ENCODE measurements around the gene ROGDI. TPM values are rescaled to one million over a fixed set of nuclear protein-coding genes. Genes with fewer than 3 reads are reported as not detected.

Gene ROGDI
- total RNA-seq, 1 donor from 2014 or later: 25.6 TPM

Small RNA genes lying within 50 kb of the gene (small RNA-seq; reads per million reads assigned to genes)
- gene RF00017 (ENCODE audit: low replicate concordance): not detected

Other genes starting within 250 kb of the ROGDI start
- 0.25 TPM for gene C16orf96, start 246.3 kb downstream of the ROGDI start, total RNA-seq
- 3.2 TPM for gene UBALD1, start 187.7 kb downstream of the ROGDI start, total RNA-seq
- gene MGRN1, start 177.8 kb downstream of the ROGDI start, total RNA-seq: 51.1 TPM
- gene NUDT16L1, start 109.1 kb downstream of the ROGDI start, total RNA-seq: 34.9 TPM
- 18.2 TPM for gene ANKS3, start 68.4 kb downstream of the ROGDI start, total RNA-seq
- 0.49 TPM for gene DNAAF8, start 68.1 kb downstream of the ROGDI start, total RNA-seq
- 8.1 TPM for gene ZNF500, start 35.5 kb downstream of the ROGDI start, total RNA-seq
- gene SEPTIN12, start 14.3 kb downstream of the ROGDI start, total RNA-seq: not detected
- not detected for gene SMIM22, start 7.3 kb downstream of the ROGDI start, total RNA-seq
- gene GLYR1, start 44.7 kb upstream of the ROGDI start, total RNA-seq: 55.8 TPM
- gene UBN1, start 44.8 kb upstream of the ROGDI start, total RNA-seq: 15.7 TPM
- gene PPL, start 134.5 kb upstream of the ROGDI start, total RNA-seq: 0.49 TPM
- gene SEC14L5, start 155.7 kb upstream of the ROGDI start, total RNA-seq: 0.49 TPM
- gene NAGPA, start 231.3 kb upstream of the ROGDI start, total RNA-seq: 8.6 TPM

Data from temporal lobe (tissue), 2 donors.